Measurements from ENCODE around the gene DGAT2. TPM values are rescaled to one million over a fixed set of nuclear protein-coding genes. Genes with fewer than 3 reads are reported as not detected.

The DGAT2 gene
- total RNA-seq, 1 experiment from 2014 or later: 2.8 TPM

GRCh38 chr11:75800728-75801361 is 32.3 kb downstream of the DGAT2 start:
- no peak overlapping the region for H3K4me2 ChIP-seq (ENCODE audit: insufficient read depth, insufficient read length, low read length)
- no peak overlapping the region for H3K27ac ChIP-seq (ENCODE audit: insufficient read length, low read depth, low read length)
- H3K4me1 ChIP-seq (ENCODE audit: insufficient read depth, low read length): no peaks in the 10 kb centered on the region
- no peaks in the 10 kb centered on the region for H3K36me3 Mint-ChIP-seq (ENCODE audit: insufficient read depth in 1 of 3, low read depth in 3 of 3)
- H3K4ac ChIP-seq (ENCODE audit: low read depth, low read length): no peak overlapping the region
- no peak overlapping the region for H2BK20ac ChIP-seq (ENCODE audit: low read depth, low read length, poor library complexity, severe bottlenecking)
- no peaks in the 10 kb centered on the region for H3K27me3 Mint-ChIP-seq (ENCODE audit: low read depth)
- H4K5ac ChIP-seq (ENCODE audit: insufficient read length, low read depth, low read length): no peak overlapping the region
- no peak overlapping the region for H3K56ac ChIP-seq (ENCODE audit: insufficient read length, low read depth, low read length)
- H2BK5ac ChIP-seq (ENCODE audit: insufficient read length, low read length): no peak overlapping the region
- no peak overlapping the region for H2BK120ac ChIP-seq (ENCODE audit: low read depth, low read length, poor library complexity, severe bottlenecking)
- H3K9me3 Mint-ChIP-seq: no peaks in the 10 kb centered on the region; a peak in 1 of 5 replicates
- H3K27ac Mint-ChIP-seq: no peak overlapping the region
- H3K23ac ChIP-seq (ENCODE audit: insufficient read length, low read depth, low read length): no peak overlapping the region
- no peaks in the 10 kb centered on the region for H3K9me3 ChIP-seq (ENCODE audit: control insufficient read depth, low read depth, low read length)
- no peaks in the 10 kb centered on the region for H4K20me1 ChIP-seq (ENCODE audit: control insufficient read depth, insufficient read depth, insufficient read length)
- no peak overlapping the region for H2BK15ac ChIP-seq (ENCODE audit: low read depth, low read length)
- WGBS (ENCODE audit: extremely low coverage, insufficient read length, low lambda C conversion rate): no CpG with 5 or more reads among the region's 6 CpGs
- no peak overlapping the region for H3T11ph ChIP-seq (ENCODE audit: low read length)
- H3K9ac ChIP-seq (ENCODE audit: extremely low read depth, insufficient read length, low read length): no peak overlapping the region
- no peaks in the 10 kb centered on the region for H3K79me2 ChIP-seq (ENCODE audit: insufficient read depth, low read length)
- H3K27me3 ChIP-seq (ENCODE audit: insufficient read depth, low read length): no peaks in the 10 kb centered on the region; the same call in 1 of the 2 replicates
- H3K4me1 Mint-ChIP-seq: peaks cover 4 to 5% of the 10 kb centered on the region in 2 experiments; a peak in 1 of 4 replicates
- TF ChIP-seq CTCF (conservative IDR thresholded peaks at IDR 0.05): no peak
- no peak overlapping the region for H2AK5ac ChIP-seq (ENCODE audit: insufficient read length, low read length)
- no peak overlapping the region for H3K18ac ChIP-seq (ENCODE audit: insufficient read length, low read depth, low read length)
- no peak overlapping the region for H4K91ac ChIP-seq (ENCODE audit: insufficient read length, low read depth, low read length)
- H3K14ac ChIP-seq (ENCODE audit: insufficient read depth, low read length): no peak overlapping the region
- DNase-seq: no peak
- H3K4me3 Mint-ChIP-seq: no peak overlapping the region
- H2AFZ ChIP-seq (ENCODE audit: low read length): no peak overlapping the region
- no peak overlapping the region for H2BK12ac ChIP-seq (ENCODE audit: insufficient read length, low read depth, low read length)
- no peaks in the 10 kb centered on the region for H3K23me2 ChIP-seq (ENCODE audit: insufficient read length, low read depth, low read length, poor library complexity, severe bottlenecking)
- H4K8ac ChIP-seq (replicated peaks; ENCODE audit: insufficient read length, low read depth, low read length): no peak overlapping the region
- no peaks in the 10 kb centered on the region for H3K79me1 ChIP-seq (ENCODE audit: insufficient read depth, low read depth, low read length, poor library complexity, severe bottlenecking)
